Measurements from ENCODE around the gene REEP6. TPM values are rescaled to one million over a fixed set of nuclear protein-coding genes. Genes with fewer than 3 reads are reported as not detected.

REEP6 gene
- total RNA-seq, 1 experiment from 2014 or later = 10.5 TPM

- H3K4me2 ChIP-seq (ENCODE audit: insufficient read depth, insufficient read length, low read length) = no peak overlapping the region
- no peak overlapping the region for H3K4ac ChIP-seq (ENCODE audit: low read depth, low read length)
- H2AFZ ChIP-seq (ENCODE audit: low read length) = no peak overlapping the region
- TF ChIP-seq CTCF (conservative IDR thresholded peaks at IDR 0.05) = no peak
- H3K23me2 ChIP-seq (ENCODE audit: insufficient read length, low read depth, low read length, poor library complexity, severe bottlenecking) = peaks cover 9% of the 10 kb centered on the region
- Mint-ChIP-seq H3K27me3 (ENCODE audit: low read depth) (peaks cover 43% of the 10 kb centered on the region), H3K4me3 (no peak overlapping the region), H3K27ac (no peak overlapping the region), H3K4me1 (peaks cover 2 to 16% of the 10 kb centered on the region in 2 experiments; a peak in 3 of 4 replicates), H3K36me3 (ENCODE audit: insufficient read depth in 1 of 3, low read depth in 3 of 3) (peaks cover 5 to 13% (median 7%) of the 10 kb centered on the region in 3 experiments; a peak in 6 of 7 replicates), H3K9me3 (no peaks in the 10 kb centered on the region)
- H2BK15ac ChIP-seq (ENCODE audit: low read depth, low read length) = no peak overlapping the region
- H4K8ac ChIP-seq (replicated peaks; ENCODE audit: insufficient read length, low read depth, low read length) = no peak overlapping the region
- H3K23ac ChIP-seq (ENCODE audit: insufficient read length, low read depth, low read length) = no peak overlapping the region
- no peak overlapping the region for H3K18ac ChIP-seq (ENCODE audit: insufficient read length, low read depth, low read length)
- no peak overlapping the region for H4K91ac ChIP-seq (ENCODE audit: insufficient read length, low read depth, low read length)
- H3K9ac ChIP-seq (ENCODE audit: extremely low read depth, insufficient read length, low read length) = no peak overlapping the region
- H3K14ac ChIP-seq (ENCODE audit: insufficient read depth, low read length) = no peak overlapping the region; the same call in 1 of the 2 replicates
- H2BK20ac ChIP-seq (ENCODE audit: low read depth, low read length, poor library complexity, severe bottlenecking) = no peak overlapping the region
- peaks cover 3% of the 10 kb centered on the region for H4K20me1 ChIP-seq (ENCODE audit: control insufficient read depth, insufficient read depth, insufficient read length)
- no peak overlapping the region for H2BK12ac ChIP-seq (ENCODE audit: insufficient read length, low read depth, low read length)
- no peak overlapping the region for H3K56ac ChIP-seq (ENCODE audit: insufficient read length, low read depth, low read length)
- no peak overlapping the region for H2AK5ac ChIP-seq (ENCODE audit: insufficient read length, low read length)
- no CpG with 5 or more reads among the region's 20 CpGs for WGBS (ENCODE audit: extremely low coverage, insufficient read length, low lambda C conversion rate)
- no peak overlapping the region for H2BK5ac ChIP-seq (ENCODE audit: insufficient read length, low read length)
- no peak overlapping the region for H2BK120ac ChIP-seq (ENCODE audit: low read depth, low read length, poor library complexity, severe bottlenecking)
- H3K27me3 ChIP-seq (ENCODE audit: insufficient read depth, low read length) = peaks cover 21% of the 10 kb centered on the region; the same call in 1 of the 2 replicates
- H3K79me2 ChIP-seq (ENCODE audit: insufficient read depth, low read length) = no peaks in the 10 kb centered on the region
- H3T11ph ChIP-seq (ENCODE audit: low read length) = no peak overlapping the region
- H4K5ac ChIP-seq (ENCODE audit: insufficient read length, low read depth, low read length) = no peak overlapping the region
- no peaks in the 10 kb centered on the region for H3K4me1 ChIP-seq (ENCODE audit: insufficient read depth, low read length)
- no peaks in the 10 kb centered on the region for H3K79me1 ChIP-seq (ENCODE audit: insufficient read depth, low read depth, low read length, poor library complexity, severe bottlenecking)
- DNase-seq = no peak
- no peaks in the 10 kb centered on the region for H3K9me3 ChIP-seq (ENCODE audit: control insufficient read depth, low read depth, low read length)
- H3K27ac ChIP-seq (ENCODE audit: insufficient read length, low read depth, low read length) = no peak overlapping the region
Observed at GRCh38 chr19:1473085-1473851, 17.7 kb upstream of the REEP6 start.
